Camera-type eye (tissue), 1 donor: ENCODE measurements around the gene ELOVL6. TPM values are rescaled to one million over a fixed set of nuclear protein-coding genes. Genes with fewer than 3 reads are reported as not detected.

ENCODE experiments used
- total RNA-seq: library from RNA; depleted of rRNA; stranded (reverse); fragments of >200 nt; gene quantifications from one replicate; pipeline ENCODE4 v1.2.3, GENCODE V29; 2014

Gene ELOVL6
- total RNA-seq: 23.7 TPM

GRCh38 chr4:110198435-110199416, at the start of gene ELOVL6:
Gene ELOVL6, minus strand, starts transcription at chr4:110198615. Its CDS starts 280 bp downstream, at chr4:110198335.

